GM12892 (cell line): ENCODE results near the gene SPINK1.

ENCODE experiments used
- POLR2A ChIP-seq: IDR thresholded peaks from 2 replicates; pipeline ENCODE4 v1.6.1; 2011; ENCODE audit warnings: low read depth, low read length, control low read depth
- TAF1 ChIP-seq: IDR thresholded peaks from 2 replicates; pipeline ENCODE4 v1.6.1; 2011; ENCODE audit warnings: low read depth, mild to moderate bottlenecking, control low read depth, low read length, borderline replicate concordance

DNA sequence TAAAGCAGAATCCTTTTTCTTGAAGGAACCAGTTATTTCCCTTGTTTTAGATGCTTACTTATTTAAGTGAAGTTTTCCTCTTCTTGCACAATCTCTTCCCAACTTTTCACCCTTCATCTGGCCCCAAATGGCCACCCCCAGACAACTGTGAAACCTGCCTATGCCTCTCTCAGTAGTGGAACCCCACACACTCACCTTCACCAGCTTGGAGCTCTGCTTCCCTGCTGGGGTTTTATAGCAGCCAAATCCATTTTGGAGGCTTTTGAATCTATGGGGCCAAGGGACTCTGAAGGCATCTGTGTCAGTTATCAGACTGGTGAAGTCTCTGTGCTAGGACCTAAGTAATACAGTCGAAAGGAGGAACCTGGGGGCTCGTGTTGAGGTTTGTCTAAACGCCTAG, 22.9 kb upstream of the SPINK1 start:
- TF ChIP-seq POLR2A (no peak), TAF1 (no peak)
